BLaER1 treated with 17β-estradiol and CSF1 and Interleukin-3, amounts not matched to agents 10 nM and 100 nM (cell line): Measurements from ENCODE around the gene TTC28.
A peak's percentile ranks its signal among the peaks of the same experiment; 100 is the strongest.

Experiments used
- H3K27ac ChIP-seq, 11 experiments: shearing (Covaris generic); formaldehyde crosslinking; 2 replicates each; pipeline ENCODE4 v1.8.1; 2022
- H3K27me3 ChIP-seq, 11 experiments: shearing (Covaris generic); formaldehyde crosslinking; 2 replicates each; pipeline ENCODE4 v1.8.1; 2022
- H3K36me3 ChIP-seq, 11 experiments: shearing (Covaris generic); formaldehyde crosslinking; 2 replicates each; pipeline ENCODE4 v1.8.1; 2022
- H3K4me1 ChIP-seq, 10 experiments: shearing (Covaris generic); formaldehyde crosslinking; 2 replicates each; pipeline ENCODE4 v1.8.1; 2022
- H3K4me2 ChIP-seq, 11 experiments: shearing (Covaris generic); formaldehyde crosslinking; 2 replicates each; pipeline ENCODE4 v1.8.1; 2022
- H3K4me3 ChIP-seq, 10 experiments: shearing (Covaris generic); formaldehyde crosslinking; 2 replicates each; pipeline ENCODE4 v1.8.1; 2022
- H3K9ac ChIP-seq, 11 experiments: shearing (Covaris generic); formaldehyde crosslinking; 2 replicates each; pipeline ENCODE4 v1.8.1; 2022
- H3K9me3 ChIP-seq, 11 experiments: shearing (Covaris generic); formaldehyde crosslinking; replicated peaks in 1 of 11; 2 replicates each; pipeline ENCODE4 v1.8.1; 2022
- H4K20me1 ChIP-seq, 11 experiments: shearing (Covaris generic); formaldehyde crosslinking; 2 replicates each; pipeline ENCODE4 v1.8.1; 2022
- Cebpa-rat ChIP-seq, 11 experiments: shearing (Covaris generic); IDR thresholded peaks; 2 replicates each; pipeline ENCODE4 v1.8.1; 2022

The TTC28 gene

GRCh38 chr22:28411125-28411524, 268.5 kb downstream of the TTC28 start:
- H4K20me1 ChIP-seq = no peaks in the 10 kb centered on the region
- no peak overlapping the region for H3K27ac ChIP-seq
- H3K9ac ChIP-seq = no peak overlapping the region
- no peak overlapping the region for H3K4me2 ChIP-seq
- H3K4me3 ChIP-seq = no peak overlapping the region
- peaks cover 0 to 11% (median 0%) of the 10 kb centered on the region in 10 experiments; a peak in 1 of 20 replicates for H3K4me1 ChIP-seq
- no peaks in the 10 kb centered on the region for H3K9me3 ChIP-seq
- no peaks in the 10 kb centered on the region for H3K27me3 ChIP-seq
- TF ChIP-seq Cebpa-rat (IDR thresholded peaks at IDR 0.05) = no peak
- H3K36me3 ChIP-seq = no peaks in the 10 kb centered on the region

GRCh38 chr22:28410050-28410816, 269.4 kb downstream of the TTC28 start:
- peak overlapping the region in 1 of 11 experiments; percentile 42; a peak in 2 of 22 replicates for H3K4me2 ChIP-seq
- no peaks in the 10 kb centered on the region for H3K27me3 ChIP-seq
- no peak overlapping the region for H3K27ac ChIP-seq
- H3K4me3 ChIP-seq = no peak overlapping the region
- H3K4me1 ChIP-seq = peaks cover 0 to 11% (median 0%) of the 10 kb centered on the region in 10 experiments; a peak in 1 of 20 replicates
- peaks cover 0 to 8% (median 0%) of the 10 kb centered on the region in 11 experiments; a peak in 4 of 22 replicates for H3K9me3 ChIP-seq
- no peaks in the 10 kb centered on the region for H3K36me3 ChIP-seq
- H4K20me1 ChIP-seq = no peaks in the 10 kb centered on the region
- H3K9ac ChIP-seq = no peak overlapping the region
- no peak for TF ChIP-seq Cebpa-rat (IDR thresholded peaks at IDR 0.05)

GRCh38 chr22:28408709-28409108, 270.9 kb downstream of the TTC28 start:
- Histone ChIP-seq H3K36me3 (no peaks in the 10 kb centered on the region), H3K27ac (no peak overlapping the region), H3K27me3 (no peaks in the 10 kb centered on the region), H3K9me3 (peaks cover 0 to 8% (median 0%) of the 10 kb centered on the region in 11 experiments; a peak in 4 of 22 replicates), H3K4me2 (no peak overlapping the region), H3K4me3 (no peak overlapping the region), H3K9ac (no peak overlapping the region), H3K4me1 (peaks cover 0 to 11% (median 0%) of the 10 kb centered on the region in 10 experiments; a peak in 1 of 20 replicates), H4K20me1 (no peaks in the 10 kb centered on the region)
- TF ChIP-seq Cebpa-rat (IDR thresholded peaks at IDR 0.05) = no peak

DNA sequence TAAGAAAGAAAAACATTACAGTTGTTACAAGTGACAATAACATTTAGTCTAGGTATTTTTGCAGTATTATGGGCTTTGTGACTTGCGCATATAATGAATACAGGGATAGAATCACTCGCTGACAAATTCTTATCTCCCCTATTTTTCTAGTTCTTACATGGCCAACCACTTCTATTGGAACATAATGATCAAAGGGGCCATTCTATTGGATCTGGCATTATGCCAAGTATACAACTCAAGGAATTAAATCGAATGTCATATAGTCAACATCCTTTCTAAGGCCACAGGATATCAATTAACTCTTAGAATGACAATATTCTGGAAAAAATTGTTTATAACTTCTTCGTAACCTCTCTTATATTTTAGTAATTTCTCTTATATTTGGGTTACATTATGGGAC, 272.0 kb downstream of the TTC28 start:
- no peak overlapping the region for H3K27ac ChIP-seq
- peaks cover 0 to 11% (median 0%) of the 10 kb centered on the region in 10 experiments; a peak in 1 of 20 replicates for H3K4me1 ChIP-seq
- H4K20me1 ChIP-seq = no peaks in the 10 kb centered on the region
- H3K36me3 ChIP-seq = no peaks in the 10 kb centered on the region
- H3K9ac ChIP-seq = no peak overlapping the region
- no peak for TF ChIP-seq Cebpa-rat (IDR thresholded peaks at IDR 0.05)
- no peak overlapping the region for H3K4me3 ChIP-seq
- peaks cover 0 to 8% (median 0%) of the 10 kb centered on the region in 11 experiments; a peak in 4 of 22 replicates for H3K9me3 ChIP-seq
- no peak overlapping the region for H3K4me2 ChIP-seq
- no peaks in the 10 kb centered on the region for H3K27me3 ChIP-seq

GRCh38 chr22:28406246-28406645, 273.4 kb downstream of the TTC28 start:
- Histone ChIP-seq H3K4me2 (no peak overlapping the region), H4K20me1 (no peaks in the 10 kb centered on the region), H3K9ac (no peak overlapping the region), H3K36me3 (no peaks in the 10 kb centered on the region), H3K27ac (no peak overlapping the region), H3K9me3 (peaks cover 0 to 8% (median 0%) of the 10 kb centered on the region in 11 experiments; a peak in 7 of 22 replicates), H3K4me3 (no peak overlapping the region), H3K27me3 (no peaks in the 10 kb centered on the region), H3K4me1 (peaks cover 0 to 16% (median under 1%) of the 10 kb centered on the region in 10 experiments; a peak in 7 of 20 replicates)
- TF ChIP-seq Cebpa-rat (IDR thresholded peaks at IDR 0.05) = no peak

DNA sequence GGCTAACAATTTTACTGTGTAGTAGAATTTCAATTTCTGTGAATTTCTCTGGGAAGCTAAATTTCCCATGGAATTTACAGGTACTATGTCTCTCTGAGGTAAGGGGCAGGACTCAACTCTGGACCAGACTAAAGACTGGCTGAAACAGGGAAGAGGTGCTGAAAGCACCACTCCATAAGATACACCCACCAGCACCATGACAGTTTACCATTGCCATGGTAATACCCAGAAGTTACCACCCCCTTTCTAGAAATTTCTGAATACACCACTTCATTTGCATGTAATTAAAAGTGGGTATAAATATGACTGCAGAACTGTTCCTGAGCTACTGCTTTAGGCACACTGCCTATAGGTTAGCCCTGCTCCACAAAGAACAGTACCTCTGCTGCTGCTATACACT, 274.1 kb downstream of the TTC28 start:
- TF ChIP-seq Cebpa-rat (IDR thresholded peaks at IDR 0.05) = no peak
- H3K4me2 ChIP-seq = no peak overlapping the region
- peaks cover 0 to 9% (median 0%) of the 10 kb centered on the region in 11 experiments; a peak in 7 of 22 replicates for H3K9me3 ChIP-seq
- H3K4me3 ChIP-seq = no peak overlapping the region
- no peak overlapping the region for H3K9ac ChIP-seq
- H4K20me1 ChIP-seq = no peaks in the 10 kb centered on the region
- no peaks in the 10 kb centered on the region for H3K36me3 ChIP-seq
- H3K27me3 ChIP-seq = no peaks in the 10 kb centered on the region
- no peak overlapping the region for H3K27ac ChIP-seq
- peaks cover 0 to 20% (median 2%) of the 10 kb centered on the region in 10 experiments; a peak in 8 of 20 replicates for H3K4me1 ChIP-seq

GRCh38 chr22:28402539-28402938, 277.1 kb downstream of the TTC28 start:
- Histone ChIP-seq H3K27me3 (no peaks in the 10 kb centered on the region), H4K20me1 (no peaks in the 10 kb centered on the region), H3K36me3 (no peaks in the 10 kb centered on the region), H3K4me1 (peaks cover 0 to 10% (median 2%) of the 10 kb centered on the region in 10 experiments; a peak in 7 of 20 replicates), H3K27ac (no peak overlapping the region), H3K4me2 (no peak overlapping the region), H3K9me3 (peaks cover 0 to 9% (median 0%) of the 10 kb centered on the region in 11 experiments; a peak in 7 of 22 replicates), H3K4me3 (no peak overlapping the region), H3K9ac (no peak overlapping the region)
- TF ChIP-seq Cebpa-rat (IDR thresholded peaks at IDR 0.05) = no peak

DNA sequence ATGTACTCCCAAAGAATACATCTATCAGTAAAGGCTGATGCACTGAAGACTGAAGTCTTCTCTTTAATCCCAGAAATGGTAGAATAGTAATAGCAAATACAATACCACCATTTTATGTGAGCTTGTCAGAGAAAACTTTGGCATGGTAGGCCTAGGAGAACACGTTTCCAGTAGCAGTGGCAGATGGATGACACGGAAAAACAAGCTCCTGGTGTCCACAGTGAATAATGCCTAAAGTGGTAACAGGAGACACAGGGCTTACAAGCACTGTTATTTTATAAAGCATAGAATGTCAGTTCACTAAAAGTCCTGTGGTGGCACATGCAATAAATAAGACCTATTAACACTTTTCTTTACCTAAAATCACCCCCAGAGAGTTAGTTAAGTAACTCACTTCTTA, 277.6 kb downstream of the TTC28 start:
- H3K4me2 ChIP-seq = no peak overlapping the region
- no peaks in the 10 kb centered on the region for H4K20me1 ChIP-seq
- H3K36me3 ChIP-seq = no peaks in the 10 kb centered on the region
- peaks cover 0 to 9% (median 0%) of the 10 kb centered on the region in 11 experiments; a peak in 7 of 22 replicates for H3K9me3 ChIP-seq
- H3K9ac ChIP-seq = no peak overlapping the region
- H3K4me1 ChIP-seq = peaks cover 0 to 10% (median 2%) of the 10 kb centered on the region in 10 experiments; a peak in 7 of 20 replicates
- H3K27ac ChIP-seq = no peak overlapping the region
- no peak overlapping the region for H3K4me3 ChIP-seq
- no peaks in the 10 kb centered on the region for H3K27me3 ChIP-seq
- no peak for TF ChIP-seq Cebpa-rat (IDR thresholded peaks at IDR 0.05)

- Histone ChIP-seq H3K9me3 (peaks cover 0 to 8% (median 0%) of the 10 kb centered on the region in 11 experiments; a peak in 3 of 22 replicates), H3K36me3 (no peaks in the 10 kb centered on the region), H3K4me2 (no peak overlapping the region), H4K20me1 (no peaks in the 10 kb centered on the region), H3K27ac (no peak overlapping the region), H3K9ac (no peak overlapping the region), H3K4me1 (peaks cover 0 to 10% (median 2%) of the 10 kb centered on the region in 10 experiments; a peak in 8 of 20 replicates), H3K4me3 (no peak overlapping the region), H3K27me3 (no peaks in the 10 kb centered on the region)
- TF ChIP-seq Cebpa-rat (IDR thresholded peaks at IDR 0.05) = no peak
Observed at GRCh38 chr22:28398981-28399380, 280.7 kb downstream of the TTC28 start.
